ENCODE results near the gene NRARP.

NRARP gene

GRCh38 chr9:137321726-137322361 is 19.8 kb upstream of the NRARP start:
- DNase-seq (ENCODE audit: low read depth), result no peak

- no peak for DNase-seq (ENCODE audit: low read depth)
These were observed 18.7 kb upstream of the NRARP start for GRCh38 chr9:137320555-137321384.

- DNase-seq (ENCODE audit: low read depth), result no peak
These were observed 17.9 kb upstream of the NRARP start for GRCh38 chr9:137319739-137320551.

GRCh38 chr9:137319011-137319738 is 17.1 kb upstream of the NRARP start:
- no peak for DNase-seq (ENCODE audit: low read depth)

- no peak for DNase-seq (ENCODE audit: low read depth)
These were observed 16.5 kb upstream of the NRARP start for GRCh38 chr9:137318602-137319001.

- no peak for DNase-seq (ENCODE audit: low read depth)
These were observed 15.8 kb upstream of the NRARP start for GRCh38 chr9:137317718-137318511.

GRCh38 chr9:137317021-137317717 is 15.1 kb upstream of the NRARP start:
- DNase-seq (ENCODE audit: low read depth), result no peak

GRCh38 chr9:137316012-137316981 is 14.2 kb upstream of the NRARP start:
- DNase-seq (ENCODE audit: low read depth), result no peak

GRCh38 chr9:137315581-137316011 is 13.5 kb upstream of the NRARP start:
- no peak for DNase-seq (ENCODE audit: low read depth)

- no peak for DNase-seq (ENCODE audit: low read depth)
These were observed 12.8 kb upstream of the NRARP start for GRCh38 chr9:137314561-137315560.

GRCh38 chr9:137313956-137314560 is 12.0 kb upstream of the NRARP start:
- DNase-seq (ENCODE audit: low read depth), result no peak

- no peak for DNase-seq (ENCODE audit: low read depth)
These were observed 11.4 kb upstream of the NRARP start for GRCh38 chr9:137313326-137313936.

GRCh38 chr9:137312852-137313325 is 10.8 kb upstream of the NRARP start:
- DNase-seq (ENCODE audit: low read depth), result no peak

GRCh38 chr9:137311986-137312851 is 10.1 kb upstream of the NRARP start:
- no peak for DNase-seq (ENCODE audit: low read depth)

- no peak for DNase-seq (ENCODE audit: low read depth)
These were observed 9.3 kb upstream of the NRARP start for GRCh38 chr9:137311171-137311985.

Measured in fibroblast of the conjunctiva (primary cell).